Measurements from ENCODE around the gene UGT1A9. TPM values are rescaled to one million over a fixed set of nuclear protein-coding genes. Genes with fewer than 3 reads are reported as not detected.

UGT1A9 gene
- total and polyA plus RNA-seq, 10 of the 15 experiments (the other 5 are each of a cell fraction or from before 2014, with no cell fraction given) = 0.07 TPM; not detected in 9

GRCh38 chr2:233814056-233814835, 142.5 kb downstream of the UGT1A9 start:
- FAIRE-seq = no peak
- WGBS (ENCODE audit: insufficient coverage, insufficient replicate concordance, low lambda C conversion rate, missing lambda C conversion rate) = 17% methylated on average over 2 of the region's 2 CpGs
- CTCF ChIA-PET = no interaction called here

DNA sequence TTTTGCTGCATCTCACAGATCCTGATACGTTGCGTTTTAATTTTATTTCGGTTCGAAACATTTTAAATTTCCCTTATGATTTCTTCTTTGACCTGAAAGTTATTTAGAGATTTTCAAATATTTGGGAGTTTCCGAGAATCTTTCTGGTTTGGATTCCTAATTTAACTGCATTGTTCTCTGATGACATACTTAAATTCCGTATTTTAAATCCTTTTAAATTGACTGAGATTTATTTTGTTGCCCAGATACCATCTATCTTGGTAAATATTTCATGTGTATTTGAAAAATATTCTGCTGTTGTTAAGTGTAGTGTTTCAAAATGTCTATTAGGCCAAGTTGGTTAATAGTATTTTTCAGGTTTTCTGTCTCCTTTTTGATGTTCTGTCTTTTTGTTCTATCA, 144.2 kb downstream of the UGT1A9 start:
- ATAC-seq = no peak
- Histone ChIP-seq H3K9me3 (replicated peaks; ENCODE audit: control insufficient read depth, insufficient read depth, low read length) (no peaks in the 10 kb centered on the region), H3K4me2 (ENCODE audit: control insufficient read depth, insufficient read depth) (no peak overlapping the region), H3K27ac (ENCODE audit: control insufficient read depth, insufficient read depth) (no peak overlapping the region), H3K4me1 (ENCODE audit: control insufficient read depth, insufficient read depth, low read length) (no peaks in the 10 kb centered on the region), H2AFZ (ENCODE audit: control insufficient read depth, low read depth, low read length) (no peak overlapping the region), H3K9ac (ENCODE audit: control insufficient read depth, insufficient read depth, low read length) (no peak overlapping the region), H3K27me3 (replicated peaks in 1 of 2; ENCODE audit: control insufficient read depth in 2 of 2, insufficient read depth in 2 of 2, low read length in 1 of 2) (no peaks in the 10 kb centered on the region; a peak in 3 of 4 replicates), H4K20me1 (ENCODE audit: control insufficient read depth, insufficient read depth) (no peaks in the 10 kb centered on the region), H3K79me2 (ENCODE audit: control insufficient read depth, insufficient read depth, low read length) (no peaks in the 10 kb centered on the region), H3K4me3 (no peak overlapping the region), H3K36me3 (ENCODE audit: control insufficient read depth in 2 of 2, insufficient read depth in 2 of 2, low read length in 1 of 2) (no peaks in the 10 kb centered on the region)
- no peak for TF ChIP-seq ZNF274 (IDR thresholded peaks at IDR 0.05; ENCODE audit: insufficient read depth, insufficient read length)
- TF ChIP-seq CTCF (IDR thresholded peaks at IDR 0.05 in 2 of 3, conservative IDR thresholded peaks at IDR 0.05 in 1 of 3; ENCODE audit: control insufficient read depth in 2 of 3, extremely low read depth in 1 of 3, insufficient read depth in 1 of 3, low read depth in 3 of 3, low read length in 3 of 3) = no peak
- TF ChIP-seq MYC (IDR thresholded peaks at IDR 0.05; ENCODE audit: insufficient read depth, insufficient read length, insufficient replicate concordance, low read length, severe bottlenecking) = no peak
- no peak for TF ChIP-seq TCF12 (IDR thresholded peaks at IDR 0.05; ENCODE audit: low read depth, low read length)
- TF ChIP-seq NFXL1 (IDR thresholded peaks at IDR 0.05; ENCODE audit: borderline replicate concordance) = no peak
- no peak for TF ChIP-seq ZSCAN29 (IDR thresholded peaks at IDR 0.05)
- TF ChIP-seq CREB1 (IDR thresholded peaks at IDR 0.05; ENCODE audit: low read depth) = no peak
- no peak for TF ChIP-seq SUZ12 (IDR thresholded peaks at IDR 0.05; ENCODE audit: unreplicated experiment)
- TF ChIP-seq, protein P1, sequence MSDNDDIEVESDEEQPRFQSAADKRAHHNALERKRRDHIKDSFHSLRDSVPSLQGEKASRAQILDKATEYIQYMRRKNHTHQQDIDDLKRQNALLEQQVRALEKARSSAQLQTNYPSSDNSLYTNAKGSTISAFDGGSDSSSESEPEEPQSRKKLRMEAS (IDR thresholded peaks at IDR 0.05; ENCODE audit: low read depth, low read length) = no peak
- no peak for TF ChIP-seq CHD1 (IDR thresholded peaks at IDR 0.05; ENCODE audit: low read depth, low read length)
- TF ChIP-seq SRF (IDR thresholded peaks at IDR 0.05; ENCODE audit: low read depth in 2 of 2, low read length in 2 of 2) = no peak
- ChIA-PET CTCF (no interaction called here), SMC1A (ENCODE audit: uncharacterized antibody, unreplicated experiment) (no interaction called here), POLR2A (no interaction called here), RAD21 (ENCODE audit: unreplicated experiment) (no interaction called here)
- in situ Hi-C loops (cut with MboI) = no loop called here
- 46% methylated on average over 6 of the region's 6 CpGs for WGBS (ENCODE audit: insufficient coverage, insufficient replicate concordance, low lambda C conversion rate, missing lambda C conversion rate)
- no TSS peak for BruUV-seq (replicated peaks)
- FAIRE-seq = no peak
- intact Hi-C loops (cut with micrococcal nuclease; ENCODE audit: unreplicated experiment) = no loop called here
- DNase-seq (ENCODE audit: low read depth, low spot score) = no peak

More at GRCh38 chr2:233814056-233814835, 142.5 kb downstream of the UGT1A9 start:
- no TSS peak for BruUV-seq (replicated peaks)
- Histone ChIP-seq H2AFZ (ENCODE audit: control insufficient read depth, low read depth, low read length) (no peak overlapping the region), H3K4me2 (ENCODE audit: control insufficient read depth, insufficient read depth) (no peak overlapping the region), H3K4me3 (no peak overlapping the region), H3K27me3 (replicated peaks in 1 of 2; ENCODE audit: control insufficient read depth in 2 of 2, insufficient read depth in 2 of 2, low read length in 1 of 2) (no peaks in the 10 kb centered on the region; a peak in 3 of 4 replicates), H3K9ac (ENCODE audit: control insufficient read depth, insufficient read depth, low read length) (no peak overlapping the region), H3K79me2 (ENCODE audit: control insufficient read depth, insufficient read depth, low read length) (no peaks in the 10 kb centered on the region), H4K20me1 (ENCODE audit: control insufficient read depth, insufficient read depth) (no peaks in the 10 kb centered on the region), H3K4me1 (ENCODE audit: control insufficient read depth, insufficient read depth, low read length) (no peaks in the 10 kb centered on the region), H3K36me3 (ENCODE audit: control insufficient read depth in 2 of 2, insufficient read depth in 2 of 2, low read length in 1 of 2) (no peaks in the 10 kb centered on the region), H3K9me3 (replicated peaks; ENCODE audit: control insufficient read depth, insufficient read depth, low read length) (no peaks in the 10 kb centered on the region), H3K27ac (ENCODE audit: control insufficient read depth, insufficient read depth) (no peak overlapping the region)
- ATAC-seq (0 out of 3 replicates have a peak, but pooled peaks have one; percentile 44), DNase-seq (ENCODE audit: low read depth, low spot score) (no peak)
- ChIA-PET RAD21 (ENCODE audit: unreplicated experiment) (no interaction called here), POLR2A (no interaction called here), SMC1A (ENCODE audit: uncharacterized antibody, unreplicated experiment) (no interaction called here)
- intact Hi-C loops (cut with micrococcal nuclease; ENCODE audit: unreplicated experiment) = no loop called here
- TF ChIP-seq ASH2L (IDR thresholded peaks at IDR 0.05; ENCODE audit: borderline replicate concordance, low read depth) (no peak), SIX5 (IDR thresholded peaks at IDR 0.05; ENCODE audit: low read depth, low read length, severe bottlenecking) (peak; percentile 61), HCFC1 (IDR thresholded peaks at IDR 0.05; ENCODE audit: low read length) (peak; percentile 53), KDM1A (IDR thresholded peaks at IDR 0.05; ENCODE audit: borderline replicate concordance) (no peak)
- TF ChIP-seq, protein P2, sequence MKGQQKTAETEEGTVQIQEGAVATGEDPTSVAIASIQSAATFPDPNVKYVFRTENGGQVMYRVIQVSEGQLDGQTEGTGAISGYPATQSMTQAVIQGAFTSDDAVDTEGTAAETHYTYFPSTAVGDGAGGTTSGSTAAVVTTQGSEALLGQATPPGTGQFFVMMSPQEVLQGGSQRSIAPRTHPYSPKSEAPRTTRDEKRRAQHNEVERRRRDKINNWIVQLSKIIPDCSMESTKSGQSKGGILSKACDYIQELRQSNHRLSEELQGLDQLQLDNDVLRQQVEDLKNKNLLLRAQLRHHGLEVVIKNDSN (IDR thresholded peaks at IDR 0.05; ENCODE audit: borderline replicate concordance, extremely low read length, insufficient read depth, low read depth, low read length) = peak; percentile 63
- in situ Hi-C loops (cut with MboI) = no loop called here
